Epithelial cell of proximal tubule (primary cell): ENCODE results near the gene CTNND2. TPM values are rescaled to one million over a fixed set of nuclear protein-coding genes. Genes with fewer than 3 reads are reported as not detected.

Experiments used
- DNase-seq: peaks from one replicate; pipeline ENCODE4 v3.0.0-alpha.2; 2011; ENCODE audit warnings: low read depth
- H3K4me3 ChIP-seq: 2 replicates; pipeline ENCODE4 v1.5.1; 2011; ENCODE audit warnings: low read depth, mild to moderate bottlenecking, low read length
- total RNA-seq: library from RNA; depleted of rRNA; stranded (reverse); fragments of >200 nt; gene quantifications from 2 replicates; pipeline ENCODE4 v1.2.3, GENCODE V29; 2015
- TF ChIP-seq, protein P1 (sequence below): conservative IDR thresholded peaks from 2 replicates; pipeline ENCODE4 v1.5.1; 2012; ENCODE audit warnings: low read depth, mild to moderate bottlenecking, low read length

The CTNND2 gene
- total RNA-seq, 1 donor from 2014 or later: 0.12 TPM

DNA sequence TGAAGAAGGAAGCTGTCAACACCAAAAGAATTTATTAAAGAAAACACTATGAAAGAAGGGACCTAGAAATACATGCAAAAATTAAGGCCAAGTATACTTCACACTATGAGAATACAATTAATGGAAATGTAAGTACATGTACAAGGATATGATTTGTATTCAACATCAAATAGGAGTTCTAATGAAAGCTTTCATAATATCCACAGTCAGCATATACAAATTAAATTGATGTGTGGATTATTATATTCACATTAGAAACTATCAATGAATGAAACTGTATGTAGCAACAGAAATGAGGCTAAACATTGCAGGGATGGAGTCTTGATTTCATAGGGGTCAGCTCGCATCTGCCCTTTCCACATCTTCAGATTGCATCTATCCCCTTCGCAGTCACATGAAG is 401.5 kb downstream of the CTNND2 start:
- no peak for DNase-seq
- TF ChIP-seq, protein P1, sequence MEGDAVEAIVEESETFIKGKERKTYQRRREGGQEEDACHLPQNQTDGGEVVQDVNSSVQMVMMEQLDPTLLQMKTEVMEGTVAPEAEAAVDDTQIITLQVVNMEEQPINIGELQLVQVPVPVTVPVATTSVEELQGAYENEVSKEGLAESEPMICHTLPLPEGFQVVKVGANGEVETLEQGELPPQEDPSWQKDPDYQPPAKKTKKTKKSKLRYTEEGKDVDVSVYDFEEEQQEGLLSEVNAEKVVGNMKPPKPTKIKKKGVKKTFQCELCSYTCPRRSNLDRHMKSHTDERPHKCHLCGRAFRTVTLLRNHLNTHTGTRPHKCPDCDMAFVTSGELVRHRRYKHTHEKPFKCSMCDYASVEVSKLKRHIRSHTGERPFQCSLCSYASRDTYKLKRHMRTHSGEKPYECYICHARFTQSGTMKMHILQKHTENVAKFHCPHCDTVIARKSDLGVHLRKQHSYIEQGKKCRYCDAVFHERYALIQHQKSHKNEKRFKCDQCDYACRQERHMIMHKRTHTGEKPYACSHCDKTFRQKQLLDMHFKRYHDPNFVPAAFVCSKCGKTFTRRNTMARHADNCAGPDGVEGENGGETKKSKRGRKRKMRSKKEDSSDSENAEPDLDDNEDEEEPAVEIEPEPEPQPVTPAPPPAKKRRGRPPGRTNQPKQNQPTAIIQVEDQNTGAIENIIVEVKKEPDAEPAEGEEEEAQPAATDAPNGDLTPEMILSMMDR: no peak

DNA sequence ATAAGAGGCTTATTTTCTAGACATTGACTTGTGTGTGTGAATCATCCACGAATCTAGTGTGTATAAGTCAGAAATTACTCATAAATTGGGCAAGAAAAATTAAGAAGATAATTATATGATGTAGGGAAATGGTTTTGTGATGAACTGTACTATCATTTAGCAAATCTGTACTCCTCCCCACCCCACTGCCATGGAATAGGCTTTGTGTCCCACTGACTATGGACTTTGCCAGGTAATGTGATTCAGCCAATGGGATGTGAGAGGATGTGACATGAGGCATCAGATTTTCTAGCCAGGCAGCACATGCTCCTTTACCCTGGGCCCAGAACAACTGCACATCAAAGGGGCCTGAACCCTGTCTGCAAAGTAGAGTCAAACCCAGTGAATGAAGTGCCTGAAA is 406.6 kb downstream of the CTNND2 start:
- H3K4me3 ChIP-seq: no peak overlapping the region
- no peak for DNase-seq
- TF ChIP-seq, protein P1: no peak

More for the DNA sequence above, 401.5 kb downstream of the CTNND2 start:
- H3K4me3 ChIP-seq: no peak overlapping the region

DNA sequence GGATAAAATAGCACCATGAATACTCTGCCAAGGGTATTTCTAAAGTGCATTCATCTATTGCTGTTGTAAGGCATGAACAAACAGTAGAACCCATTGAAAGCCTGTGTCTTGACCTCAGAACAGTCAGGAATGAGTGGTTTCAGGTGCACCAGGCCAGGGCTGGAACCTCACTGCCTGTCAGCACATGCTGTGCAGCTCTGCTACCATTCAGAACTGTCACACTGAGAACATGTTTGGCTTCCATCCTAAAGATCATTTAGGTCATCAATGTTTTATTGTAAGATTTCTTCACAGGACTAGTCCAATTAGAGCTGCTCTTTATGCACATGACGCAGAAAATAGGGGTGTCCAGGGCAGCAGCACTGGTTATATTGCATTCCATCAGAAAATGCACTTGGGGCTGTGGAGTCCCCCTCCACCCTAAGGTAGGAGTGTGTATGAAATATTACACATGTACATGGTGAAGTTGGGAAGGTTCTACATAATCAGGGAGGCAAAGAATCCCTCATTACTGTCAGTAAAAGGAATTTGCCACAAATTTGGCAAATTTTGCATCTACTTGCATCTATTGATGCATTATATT is 408.0 kb downstream of the CTNND2 start:
- H3K4me3 ChIP-seq: no peak overlapping the region
- no peak for DNase-seq
- TF ChIP-seq, protein P1: no peak

DNA sequence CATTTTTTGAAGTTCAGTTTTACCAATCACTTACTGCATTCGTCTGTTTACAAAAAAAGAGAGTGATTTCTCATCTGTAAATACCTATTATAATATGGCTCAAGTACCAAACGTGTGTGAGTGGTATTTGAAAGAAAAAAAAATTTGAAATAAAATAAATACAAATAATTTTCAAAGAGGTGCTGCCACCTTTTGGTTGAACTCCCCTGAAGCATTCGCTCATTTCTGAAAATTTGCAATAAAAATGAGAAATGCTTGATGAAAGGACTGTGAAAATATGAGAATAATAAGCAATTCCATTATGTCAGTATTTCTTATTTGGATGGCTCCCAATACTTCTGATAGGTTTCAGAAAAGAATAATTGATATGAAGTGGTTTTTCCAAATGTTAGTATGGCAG is 409.9 kb downstream of the CTNND2 start:
- TF ChIP-seq, protein P1: peak; percentile 63
- H3K4me3 ChIP-seq: no peak overlapping the region
- DNase-seq: no peak

GRCh38 chr5:11491404-11492075 is 412.7 kb downstream of the CTNND2 start:
- H3K4me3 ChIP-seq: no peak overlapping the region
- no peak for DNase-seq
- TF ChIP-seq, protein P1: no peak

- TF ChIP-seq, protein P1: no peak
- peak; percentile 69 for DNase-seq
- no peak overlapping the region for H3K4me3 ChIP-seq
Measured at GRCh38 chr5:11483630-11484029, 420.6 kb downstream of the CTNND2 start.

DNA sequence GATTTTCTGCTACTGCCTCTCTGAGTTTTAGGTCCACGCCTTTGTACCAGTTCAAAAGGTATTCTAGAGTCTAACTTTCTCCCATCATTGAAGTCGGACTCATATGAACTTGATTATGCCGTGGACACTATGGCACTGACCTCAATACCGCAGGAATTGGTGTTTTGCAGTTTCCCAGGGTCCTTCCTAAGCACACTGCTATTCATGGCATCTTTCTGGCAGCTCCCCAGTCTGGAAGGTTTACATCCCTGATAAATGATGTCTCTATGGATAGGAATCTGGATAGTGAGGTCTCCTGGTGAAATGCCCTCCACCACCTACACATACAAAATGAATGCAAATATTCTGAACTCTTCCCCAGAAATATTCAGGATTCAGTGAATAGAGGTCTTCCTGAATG is 422.2 kb downstream of the CTNND2 start:
- TF ChIP-seq, protein P1: no peak
- DNase-seq: no peak
- no peak overlapping the region for H3K4me3 ChIP-seq
